GM10248 (cell line): ENCODE measurements around the gene CER1.

Experiments used
- CTCF ChIA-PET: fragments of 300-600 bp; sonication (Branson Sonifier 250); formaldehyde crosslinking; extraction: SDS; loops from one replicate; lab custom pipeline; 2021; ENCODE audit warnings: antibody characterized with exemption; lab: Yijun Ruan, JAX
- POLR2A ChIA-PET: fragments of 350-650 bp; sonication (Branson Sonifier 250); formaldehyde crosslinking; extraction: SDS; loops from one replicate; lab custom pipeline; 2020; ENCODE audit warnings: antibody characterized with exemption; lab: Yijun Ruan, JAX
- DNase-seq: peaks from one replicate; pipeline ENCODE4 v3.0.0; 2012; ENCODE audit errors: extremely low spot score
- TF ChIP-seq, protein P1 (sequence below): IDR thresholded peaks from 2 replicates; pipeline ENCODE4 v1.5.1; 2012; ENCODE audit warnings: mild to moderate bottlenecking, low read depth; ENCODE audit errors: extremely low read depth, missing control alignments, control extremely low read depth

Gene CER1

DNA sequence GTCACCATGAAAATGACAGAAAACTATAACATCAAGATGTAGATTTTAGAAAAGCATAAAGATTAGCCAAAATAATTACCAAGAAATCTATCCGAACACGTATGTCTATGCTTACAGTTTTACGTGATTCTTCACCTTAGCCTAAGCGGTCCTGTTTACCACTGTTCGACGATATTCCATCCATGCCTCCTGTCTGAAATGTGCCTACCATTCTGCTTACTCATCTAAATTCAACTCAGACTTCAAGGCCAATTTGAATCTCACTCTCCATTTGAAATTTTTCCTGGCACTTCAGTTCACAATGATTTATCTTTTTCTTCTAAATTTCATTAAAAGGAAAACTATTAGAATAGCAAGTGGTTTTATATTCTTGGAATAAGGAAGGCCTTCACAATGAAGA is 44.7 kb downstream of the CER1 start:
- POLR2A ChIA-PET: no interaction called here
- DNase-seq: no peak
- TF ChIP-seq, protein P1, sequence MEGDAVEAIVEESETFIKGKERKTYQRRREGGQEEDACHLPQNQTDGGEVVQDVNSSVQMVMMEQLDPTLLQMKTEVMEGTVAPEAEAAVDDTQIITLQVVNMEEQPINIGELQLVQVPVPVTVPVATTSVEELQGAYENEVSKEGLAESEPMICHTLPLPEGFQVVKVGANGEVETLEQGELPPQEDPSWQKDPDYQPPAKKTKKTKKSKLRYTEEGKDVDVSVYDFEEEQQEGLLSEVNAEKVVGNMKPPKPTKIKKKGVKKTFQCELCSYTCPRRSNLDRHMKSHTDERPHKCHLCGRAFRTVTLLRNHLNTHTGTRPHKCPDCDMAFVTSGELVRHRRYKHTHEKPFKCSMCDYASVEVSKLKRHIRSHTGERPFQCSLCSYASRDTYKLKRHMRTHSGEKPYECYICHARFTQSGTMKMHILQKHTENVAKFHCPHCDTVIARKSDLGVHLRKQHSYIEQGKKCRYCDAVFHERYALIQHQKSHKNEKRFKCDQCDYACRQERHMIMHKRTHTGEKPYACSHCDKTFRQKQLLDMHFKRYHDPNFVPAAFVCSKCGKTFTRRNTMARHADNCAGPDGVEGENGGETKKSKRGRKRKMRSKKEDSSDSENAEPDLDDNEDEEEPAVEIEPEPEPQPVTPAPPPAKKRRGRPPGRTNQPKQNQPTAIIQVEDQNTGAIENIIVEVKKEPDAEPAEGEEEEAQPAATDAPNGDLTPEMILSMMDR: no peak
- CTCF ChIA-PET: interaction anchor here (1.6 to 3.2 kb wide), 3 partner anchors 13 to 46 kb away, joined by 3 to 17 read pairs (median 7); no protein-coding TSS in a partner anchor

DNA sequence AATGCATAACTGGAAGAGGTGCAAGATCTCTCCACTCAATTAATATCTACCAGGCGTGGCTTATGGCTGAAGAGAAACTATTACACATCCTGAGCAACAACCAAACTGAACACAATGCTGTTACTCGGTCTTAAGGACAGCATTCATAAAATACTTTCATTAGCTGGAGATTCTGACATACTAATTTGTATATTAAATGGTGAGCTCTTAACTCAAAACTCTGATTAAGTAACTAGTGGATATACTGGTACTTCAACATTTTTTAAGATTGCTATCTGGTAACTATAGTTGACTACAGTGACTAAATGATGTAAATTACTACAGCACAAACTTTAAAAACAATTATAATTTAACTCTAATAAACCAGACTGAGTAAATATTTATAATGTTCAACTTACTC is 45.1 kb downstream of the CER1 start:
- POLR2A ChIA-PET: no interaction called here
- CTCF ChIA-PET: interaction anchor here (1.6 to 3.2 kb wide), 3 partner anchors 13 to 47 kb away, joined by 3 to 17 read pairs (median 7); no protein-coding TSS in a partner anchor
- no peak for DNase-seq
- TF ChIP-seq, protein P1: no peak

DNA sequence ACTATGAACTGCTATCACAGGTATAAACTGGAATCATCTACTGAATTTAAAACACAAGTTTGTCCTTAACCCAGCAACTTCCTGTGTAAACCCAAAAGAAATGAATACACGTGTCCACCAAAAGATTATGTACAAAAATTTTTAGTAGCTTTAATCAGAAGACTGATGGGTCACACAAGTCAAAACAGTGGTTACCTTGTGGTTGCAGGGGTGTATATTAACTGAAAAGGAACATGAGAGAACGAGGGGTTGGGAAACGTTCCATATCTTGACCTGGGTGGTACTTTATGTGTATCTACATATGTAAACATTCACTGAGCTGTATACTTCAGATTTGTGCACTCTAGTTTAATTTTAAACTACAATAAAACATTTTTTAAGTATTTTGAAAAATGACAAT is 47.9 kb downstream of the CER1 start:
- TF ChIP-seq, protein P1: no peak
- POLR2A ChIA-PET: no interaction called here
- CTCF ChIA-PET: interaction anchor here (0.7 to 3.2 kb wide), 3 partner anchors 13 to 27 kb away, joined by 3 to 17 read pairs (median 3); no protein-coding TSS in a partner anchor
- no peak for DNase-seq

DNA sequence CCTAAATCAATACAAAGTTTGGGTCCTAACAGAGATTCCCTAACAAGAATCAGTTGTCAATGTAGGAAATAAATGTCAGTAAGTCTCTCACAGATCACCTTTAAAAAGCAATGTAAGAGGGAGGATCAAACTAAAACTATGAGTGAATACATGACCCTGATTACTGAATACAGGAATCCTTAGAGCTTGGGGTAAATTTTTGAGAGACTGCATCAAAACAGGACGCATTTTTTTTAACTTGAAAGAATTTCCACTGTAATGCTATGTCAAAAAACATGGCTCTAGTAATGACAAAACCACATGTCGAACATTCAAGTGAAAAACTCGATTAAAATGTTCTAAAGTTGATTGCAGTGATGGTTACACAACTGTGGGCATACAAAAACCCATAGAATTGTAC is 51.2 kb downstream of the CER1 start:
- CTCF ChIA-PET: no interaction called here
- DNase-seq: no peak
- TF ChIP-seq, protein P1: no peak
- POLR2A ChIA-PET: interaction anchor here (0.6 kb wide), 1 partner anchor 686 kb away, joined by 5 read pairs; no protein-coding TSS in a partner anchor

DNA sequence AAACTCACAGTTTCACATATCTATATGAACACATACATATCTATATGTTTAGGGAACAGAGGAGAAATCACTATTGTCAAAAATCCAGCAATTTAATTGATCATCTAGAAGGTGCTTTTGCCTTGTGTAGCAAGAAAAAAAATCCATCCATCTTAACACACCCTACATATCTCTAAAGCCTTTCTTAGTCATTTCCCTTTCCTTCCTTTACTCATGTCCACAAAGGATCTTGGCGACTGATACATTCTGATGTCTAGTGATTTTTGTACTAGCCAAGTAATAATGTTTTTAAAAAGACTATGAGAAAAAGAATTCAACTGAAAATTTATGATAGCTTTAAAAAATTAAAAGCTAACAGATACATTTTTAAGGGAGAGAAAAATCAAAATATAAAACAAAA is 51.8 kb downstream of the CER1 start:
- ChIA-PET POLR2A (no interaction called here), CTCF (no interaction called here)
- no peak for DNase-seq
- TF ChIP-seq, protein P1: no peak
